ENCODE data around the gene NDUFB8.

GRCh38 chr10:100485366-100485765, 44.3 kb downstream of the NDUFB8 start:
- TF ChIP-seq, protein P1, sequence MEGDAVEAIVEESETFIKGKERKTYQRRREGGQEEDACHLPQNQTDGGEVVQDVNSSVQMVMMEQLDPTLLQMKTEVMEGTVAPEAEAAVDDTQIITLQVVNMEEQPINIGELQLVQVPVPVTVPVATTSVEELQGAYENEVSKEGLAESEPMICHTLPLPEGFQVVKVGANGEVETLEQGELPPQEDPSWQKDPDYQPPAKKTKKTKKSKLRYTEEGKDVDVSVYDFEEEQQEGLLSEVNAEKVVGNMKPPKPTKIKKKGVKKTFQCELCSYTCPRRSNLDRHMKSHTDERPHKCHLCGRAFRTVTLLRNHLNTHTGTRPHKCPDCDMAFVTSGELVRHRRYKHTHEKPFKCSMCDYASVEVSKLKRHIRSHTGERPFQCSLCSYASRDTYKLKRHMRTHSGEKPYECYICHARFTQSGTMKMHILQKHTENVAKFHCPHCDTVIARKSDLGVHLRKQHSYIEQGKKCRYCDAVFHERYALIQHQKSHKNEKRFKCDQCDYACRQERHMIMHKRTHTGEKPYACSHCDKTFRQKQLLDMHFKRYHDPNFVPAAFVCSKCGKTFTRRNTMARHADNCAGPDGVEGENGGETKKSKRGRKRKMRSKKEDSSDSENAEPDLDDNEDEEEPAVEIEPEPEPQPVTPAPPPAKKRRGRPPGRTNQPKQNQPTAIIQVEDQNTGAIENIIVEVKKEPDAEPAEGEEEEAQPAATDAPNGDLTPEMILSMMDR (IDR thresholded peaks at IDR 0.05) = no peak
- no peak for TF ChIP-seq POLR2A (IDR thresholded peaks at IDR 0.05)

Measured in esophagus squamous epithelium (tissue), 4 donors.